HepG2 (cell line): ENCODE data around the gene RNF208. TPM values are rescaled to one million over a fixed set of nuclear protein-coding genes. Genes with fewer than 3 reads are reported as not detected.
A peak's percentile ranks its signal among the peaks of the same experiment; 100 is the strongest.

Experiments
- ARNTL ChIP-seq: sonication (generic); formaldehyde crosslinking; IDR thresholded peaks from 2 replicates; pipeline ENCODE4 v1.4.0; 2020; ENCODE audit warnings: mild to moderate bottlenecking, missing genetic modification reagents
- KAT7 ChIP-seq: IDR thresholded peaks from 2 replicates; pipeline ENCODE4 v1.6.1; 2018; ENCODE audit warnings: borderline replicate concordance, missing compliant biosample characterization
- NRL ChIP-seq: sonication (generic); formaldehyde crosslinking; IDR thresholded peaks from 2 replicates; pipeline ENCODE4 v1.5.0; 2020; ENCODE audit warnings: missing genetic modification reagents, mild to moderate bottlenecking, moderate library complexity, borderline replicate concordance
- SRF ChIP-seq: IDR thresholded peaks from 2 replicates; pipeline ENCODE4 v1.6.1; 2011; ENCODE audit warnings: mild to moderate bottlenecking, low read depth, low read length, moderate library complexity
- ZNF124 ChIP-seq: sonication (generic); formaldehyde crosslinking; IDR thresholded peaks from 2 replicates; pipeline ENCODE4 v1.4.0; 2020; ENCODE audit warnings: missing genetic modification reagents
- ZNF569 ChIP-seq: sonication (generic); formaldehyde crosslinking; IDR thresholded peaks from 2 replicates; pipeline ENCODE4 v1.5.0; 2020; ENCODE audit warnings: mild to moderate bottlenecking, missing genetic modification reagents, moderate library complexity, borderline replicate concordance
- ZNF605 ChIP-seq: sonication (generic); formaldehyde crosslinking; IDR thresholded peaks from 2 replicates; pipeline ENCODE4 v1.8.0; 2022; ENCODE audit warnings: mild to moderate bottlenecking, missing genetic modification reagents
- polyA plus RNA-seq, 8 experiments: library from polyadenylated mRNA; depleted of rRNA in 3 of 8; stranded (reverse) in 7 of 8; unstranded in 1 of 8; fragments of >200 nt; fragmentation: Illumina TruSeq in 4 of 8; extraction: Trizol in 4 of 8; gene quantifications; 2 replicates each; pipeline versions ENCODE4 v1.2.1 to v1.2.3, GENCODE V29; 2011 to 2016; ENCODE audit warnings: low read depth in 4 of 8, missing spikeins in 1 of 8, mixed read lengths in 1 of 8; ENCODE audit not compliant: insufficient read depth in 1 of 8
- total RNA-seq, 5 experiments: library from RNA; depleted of rRNA; stranded (reverse); fragments of >200 nt; fragmentation: Illumina TruSeq; extraction: Trizol; gene quantifications; 2 replicates each; pipeline ENCODE4 v1.2.3, GENCODE V29; 2016; ENCODE audit warnings: low read depth in 1 of 5
- TF ChIP-seq, protein P1 (sequence below): sonication (generic); formaldehyde crosslinking; IDR thresholded peaks from 2 replicates; pipeline ENCODE4 v1.8.1; 2022; ENCODE audit warnings: low read depth, mild to moderate bottlenecking, missing genetic modification reagents
- TF ChIP-seq, protein P2 (sequence below): sonication (generic); formaldehyde crosslinking; IDR thresholded peaks from 2 replicates; pipeline ENCODE4 v1.8.0; 2022; ENCODE audit warnings: missing genetic modification reagents, low read depth, mild to moderate bottlenecking, borderline replicate concordance
- TF ChIP-seq, protein P3 (sequence below): sonication (generic); formaldehyde crosslinking; IDR thresholded peaks from 2 replicates; pipeline ENCODE4 v1.5.0; 2020; ENCODE audit warnings: mild to moderate bottlenecking, missing genetic modification reagents, borderline replicate concordance
- TF ChIP-seq, protein P4 (sequence below): fragments of 450-650 bp; IDR thresholded peaks from 2 replicates; pipeline ENCODE4 v1.6.1; 2017
- TF ChIP-seq, protein P5 (sequence below): sonication (generic); formaldehyde crosslinking; IDR thresholded peaks from 2 replicates; pipeline ENCODE4 v1.9.0; 2021; ENCODE audit warnings: missing genetic modification reagents, borderline replicate concordance

Gene RNF208
- total and polyA plus RNA-seq, 2 of the 13 experiments (the other 11 are each of a cell fraction or from before 2014, with no cell fraction given): 1.6 to 2.1 TPM

DNA sequence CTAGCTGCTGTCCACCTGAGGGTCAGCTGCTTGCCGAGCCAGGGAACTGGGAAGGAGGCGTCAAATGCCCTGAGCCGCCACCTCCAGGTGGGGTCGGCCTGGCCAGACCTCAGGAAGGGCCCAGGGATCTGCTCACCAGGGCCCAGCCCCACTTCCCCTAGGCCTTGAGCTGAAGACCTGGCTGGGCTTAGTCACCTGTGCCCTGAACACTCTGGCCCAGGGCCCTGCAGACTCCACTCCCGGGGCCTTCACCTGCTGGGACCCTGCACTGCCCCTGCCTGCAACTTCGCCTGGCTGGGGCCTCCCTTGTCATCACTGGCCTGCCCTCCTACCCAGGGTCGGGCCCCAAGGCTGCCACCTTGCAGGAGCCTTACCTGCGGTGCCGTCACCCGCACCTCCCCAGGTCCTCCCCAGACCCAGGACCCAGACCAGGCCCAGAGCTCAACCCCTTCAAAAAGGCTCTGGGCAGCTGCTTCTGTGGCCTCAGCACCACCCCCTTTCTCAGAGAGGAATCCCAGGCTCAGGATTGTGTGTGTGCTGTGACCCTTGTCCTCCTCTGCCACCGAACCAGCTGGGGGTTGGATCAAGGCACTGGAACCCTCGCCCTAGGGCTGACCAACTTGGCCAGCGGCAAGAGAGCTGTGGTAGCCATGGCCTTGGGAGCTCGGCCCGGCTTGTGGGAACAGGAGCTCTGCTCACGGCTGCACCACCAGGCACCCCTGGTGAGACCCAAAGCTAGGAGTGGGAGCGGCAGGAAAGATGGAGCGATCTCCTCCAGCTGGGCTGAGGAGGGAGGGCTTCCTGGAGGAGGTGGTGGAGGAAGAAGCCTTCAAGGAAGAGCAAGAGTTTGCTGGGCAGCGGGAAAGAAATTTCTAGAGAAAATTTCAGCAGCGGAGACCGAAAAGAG is 31.9 kb upstream of the RNF208 start (continued):
- TF ChIP-seq, protein P1, sequence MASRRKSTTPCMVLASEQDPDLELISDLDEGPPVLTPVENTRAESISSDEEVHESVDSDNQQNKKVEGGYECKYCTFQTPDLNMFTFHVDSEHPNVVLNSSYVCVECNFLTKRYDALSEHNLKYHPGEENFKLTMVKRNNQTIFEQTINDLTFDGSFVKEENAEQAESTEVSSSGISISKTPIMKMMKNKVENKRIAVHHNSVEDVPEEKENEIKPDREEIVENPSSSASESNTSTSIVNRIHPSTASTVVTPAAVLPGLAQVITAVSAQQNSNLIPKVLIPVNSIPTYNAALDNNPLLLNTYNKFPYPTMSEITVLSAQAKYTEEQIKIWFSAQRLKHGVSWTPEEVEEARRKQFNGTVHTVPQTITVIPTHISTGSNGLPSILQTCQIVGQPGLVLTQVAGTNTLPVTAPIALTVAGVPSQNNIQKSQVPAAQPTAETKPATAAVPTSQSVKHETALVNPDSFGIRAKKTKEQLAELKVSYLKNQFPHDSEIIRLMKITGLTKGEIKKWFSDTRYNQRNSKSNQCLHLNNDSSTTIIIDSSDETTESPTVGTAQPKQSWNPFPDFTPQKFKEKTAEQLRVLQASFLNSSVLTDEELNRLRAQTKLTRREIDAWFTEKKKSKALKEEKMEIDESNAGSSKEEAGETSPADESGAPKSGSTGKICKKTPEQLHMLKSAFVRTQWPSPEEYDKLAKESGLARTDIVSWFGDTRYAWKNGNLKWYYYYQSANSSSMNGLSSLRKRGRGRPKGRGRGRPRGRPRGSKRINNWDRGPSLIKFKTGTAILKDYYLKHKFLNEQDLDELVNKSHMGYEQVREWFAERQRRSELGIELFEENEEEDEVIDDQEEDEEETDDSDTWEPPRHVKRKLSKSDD: no peak
- TF ChIP-seq, protein P2, sequence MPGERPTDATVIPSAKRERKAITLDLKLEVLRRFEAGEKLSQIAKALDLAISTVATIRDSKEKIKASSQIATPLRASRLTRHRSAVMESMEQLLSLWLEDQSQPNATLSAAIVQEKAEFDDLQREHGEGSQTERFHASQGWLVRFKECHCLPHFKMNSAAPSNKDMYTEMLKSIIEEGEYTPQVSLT (CRISPR knock-in tag): no peak
- TF ChIP-seq ZNF569 (CRISPR knock-in tag): no peak
- TF ChIP-seq, protein P3, sequence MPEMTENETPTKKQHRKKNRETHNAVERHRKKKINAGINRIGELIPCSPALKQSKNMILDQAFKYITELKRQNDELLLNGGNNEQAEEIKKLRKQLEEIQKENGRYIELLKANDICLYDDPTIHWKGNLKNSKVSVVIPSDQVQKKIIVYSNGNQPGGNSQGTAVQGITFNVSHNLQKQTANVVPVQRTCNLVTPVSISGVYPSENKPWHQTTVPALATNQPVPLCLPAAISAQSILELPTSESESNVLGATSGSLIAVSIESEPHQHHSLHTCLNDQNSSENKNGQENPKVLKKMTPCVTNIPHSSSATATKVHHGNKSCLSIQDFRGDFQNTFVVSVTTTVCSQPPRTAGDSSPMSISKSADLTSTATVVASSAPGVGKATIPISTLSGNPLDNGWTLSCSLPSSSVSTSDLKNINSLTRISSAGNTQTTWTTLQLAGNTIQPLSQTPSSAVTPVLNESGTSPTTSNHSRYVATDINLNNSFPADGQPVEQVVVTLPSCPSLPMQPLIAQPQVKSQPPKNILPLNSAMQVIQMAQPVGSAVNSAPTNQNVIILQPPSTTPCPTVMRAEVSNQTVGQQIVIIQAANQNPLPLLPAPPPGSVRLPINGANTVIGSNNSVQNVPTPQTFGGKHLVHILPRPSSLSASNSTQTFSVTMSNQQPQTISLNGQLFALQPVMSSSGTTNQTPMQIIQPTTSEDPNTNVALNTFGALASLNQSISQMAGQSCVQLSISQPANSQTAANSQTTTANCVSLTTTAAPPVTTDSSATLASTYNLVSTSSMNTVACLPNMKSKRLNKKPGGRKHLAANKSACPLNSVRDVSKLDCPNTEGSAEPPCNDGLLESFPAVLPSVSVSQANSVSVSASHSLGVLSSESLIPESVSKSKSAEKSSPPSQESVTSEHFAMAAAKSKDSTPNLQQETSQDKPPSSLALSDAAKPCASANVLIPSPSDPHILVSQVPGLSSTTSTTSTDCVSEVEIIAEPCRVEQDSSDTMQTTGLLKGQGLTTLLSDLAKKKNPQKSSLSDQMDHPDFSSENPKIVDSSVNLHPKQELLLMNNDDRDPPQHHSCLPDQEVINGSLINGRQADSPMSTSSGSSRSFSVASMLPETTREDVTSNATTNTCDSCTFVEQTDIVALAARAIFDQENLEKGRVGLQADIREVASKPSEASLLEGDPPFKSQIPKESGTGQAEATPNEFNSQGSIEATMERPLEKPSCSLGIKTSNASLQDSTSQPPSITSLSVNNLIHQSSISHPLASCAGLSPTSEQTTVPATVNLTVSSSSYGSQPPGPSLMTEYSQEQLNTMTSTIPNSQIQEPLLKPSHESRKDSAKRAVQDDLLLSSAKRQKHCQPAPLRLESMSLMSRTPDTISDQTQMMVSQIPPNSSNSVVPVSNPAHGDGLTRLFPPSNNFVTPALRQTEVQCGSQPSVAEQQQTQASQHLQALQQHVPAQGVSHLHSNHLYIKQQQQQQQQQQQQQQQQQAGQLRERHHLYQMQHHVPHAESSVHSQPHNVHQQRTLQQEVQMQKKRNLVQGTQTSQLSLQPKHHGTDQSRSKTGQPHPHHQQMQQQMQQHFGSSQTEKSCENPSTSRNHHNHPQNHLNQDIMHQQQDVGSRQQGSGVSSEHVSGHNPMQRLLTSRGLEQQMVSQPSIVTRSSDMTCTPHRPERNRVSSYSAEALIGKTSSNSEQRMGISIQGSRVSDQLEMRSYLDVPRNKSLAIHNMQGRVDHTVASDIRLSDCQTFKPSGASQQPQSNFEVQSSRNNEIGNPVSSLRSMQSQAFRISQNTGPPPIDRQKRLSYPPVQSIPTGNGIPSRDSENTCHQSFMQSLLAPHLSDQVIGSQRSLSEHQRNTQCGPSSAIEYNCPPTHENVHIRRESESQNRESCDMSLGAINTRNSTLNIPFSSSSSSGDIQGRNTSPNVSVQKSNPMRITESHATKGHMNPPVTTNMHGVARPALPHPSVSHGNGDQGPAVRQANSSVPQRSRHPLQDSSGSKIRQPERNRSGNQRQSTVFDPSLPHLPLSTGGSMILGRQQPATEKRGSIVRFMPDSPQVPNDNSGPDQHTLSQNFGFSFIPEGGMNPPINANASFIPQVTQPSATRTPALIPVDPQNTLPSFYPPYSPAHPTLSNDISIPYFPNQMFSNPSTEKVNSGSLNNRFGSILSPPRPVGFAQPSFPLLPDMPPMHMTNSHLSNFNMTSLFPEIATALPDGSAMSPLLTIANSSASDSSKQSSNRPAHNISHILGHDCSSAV: no peak
- TF ChIP-seq ZNF605: peak; percentile 30; the same call in 1 of the 2 replicates
- TF ChIP-seq, protein P4, sequence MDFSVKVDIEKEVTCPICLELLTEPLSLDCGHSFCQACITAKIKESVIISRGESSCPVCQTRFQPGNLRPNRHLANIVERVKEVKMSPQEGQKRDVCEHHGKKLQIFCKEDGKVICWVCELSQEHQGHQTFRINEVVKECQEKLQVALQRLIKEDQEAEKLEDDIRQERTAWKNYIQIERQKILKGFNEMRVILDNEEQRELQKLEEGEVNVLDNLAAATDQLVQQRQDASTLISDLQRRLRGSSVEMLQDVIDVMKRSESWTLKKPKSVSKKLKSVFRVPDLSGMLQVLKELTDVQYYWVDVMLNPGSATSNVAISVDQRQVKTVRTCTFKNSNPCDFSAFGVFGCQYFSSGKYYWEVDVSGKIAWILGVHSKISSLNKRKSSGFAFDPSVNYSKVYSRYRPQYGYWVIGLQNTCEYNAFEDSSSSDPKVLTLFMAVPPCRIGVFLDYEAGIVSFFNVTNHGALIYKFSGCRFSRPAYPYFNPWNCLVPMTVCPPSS: no peak
- no peak for TF ChIP-seq KAT7 (CRISPR knock-in tag)
- no peak for TF ChIP-seq ZNF124 (CRISPR knock-in tag)
- TF ChIP-seq SRF: no peak
- TF ChIP-seq, protein P5, sequence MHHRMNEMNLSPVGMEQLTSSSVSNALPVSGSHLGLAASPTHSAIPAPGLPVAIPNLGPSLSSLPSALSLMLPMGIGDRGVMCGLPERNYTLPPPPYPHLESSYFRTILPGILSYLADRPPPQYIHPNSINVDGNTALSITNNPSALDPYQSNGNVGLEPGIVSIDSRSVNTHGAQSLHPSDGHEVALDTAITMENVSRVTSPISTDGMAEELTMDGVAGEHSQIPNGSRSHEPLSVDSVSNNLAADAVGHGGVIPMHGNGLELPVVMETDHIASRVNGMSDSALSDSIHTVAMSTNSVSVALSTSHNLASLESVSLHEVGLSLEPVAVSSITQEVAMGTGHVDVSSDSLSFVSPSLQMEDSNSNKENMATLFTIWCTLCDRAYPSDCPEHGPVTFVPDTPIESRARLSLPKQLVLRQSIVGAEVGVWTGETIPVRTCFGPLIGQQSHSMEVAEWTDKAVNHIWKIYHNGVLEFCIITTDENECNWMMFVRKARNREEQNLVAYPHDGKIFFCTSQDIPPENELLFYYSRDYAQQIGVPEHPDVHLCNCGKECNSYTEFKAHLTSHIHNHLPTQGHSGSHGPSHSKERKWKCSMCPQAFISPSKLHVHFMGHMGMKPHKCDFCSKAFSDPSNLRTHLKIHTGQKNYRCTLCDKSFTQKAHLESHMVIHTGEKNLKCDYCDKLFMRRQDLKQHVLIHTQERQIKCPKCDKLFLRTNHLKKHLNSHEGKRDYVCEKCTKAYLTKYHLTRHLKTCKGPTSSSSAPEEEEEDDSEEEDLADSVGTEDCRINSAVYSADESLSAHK (CRISPR knock-in tag): no peak
- no peak for TF ChIP-seq NRL
- no peak for TF ChIP-seq ARNTL (CRISPR knock-in tag)
